ENCODE data around the gene ZNF800.

DNA sequence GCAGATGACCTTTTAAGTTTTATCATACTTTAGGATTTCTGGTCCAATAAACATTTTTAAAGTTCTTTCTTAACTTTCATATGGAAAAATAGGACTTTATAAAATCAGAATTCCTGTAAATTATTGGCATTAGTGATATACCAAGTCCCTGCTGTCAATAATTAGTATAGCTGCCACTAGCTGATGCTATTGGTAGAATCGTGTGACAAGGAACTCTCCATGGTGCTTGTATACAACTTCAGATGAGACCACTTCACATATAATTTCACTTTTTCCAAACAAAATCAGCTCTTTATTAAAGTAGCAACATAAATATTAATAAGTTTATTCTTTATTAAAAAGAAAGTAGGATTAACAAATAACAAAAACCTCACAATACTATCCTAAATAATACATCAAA, 49.9 kb downstream of the ZNF800 start:
- TF ChIP-seq, protein P1, sequence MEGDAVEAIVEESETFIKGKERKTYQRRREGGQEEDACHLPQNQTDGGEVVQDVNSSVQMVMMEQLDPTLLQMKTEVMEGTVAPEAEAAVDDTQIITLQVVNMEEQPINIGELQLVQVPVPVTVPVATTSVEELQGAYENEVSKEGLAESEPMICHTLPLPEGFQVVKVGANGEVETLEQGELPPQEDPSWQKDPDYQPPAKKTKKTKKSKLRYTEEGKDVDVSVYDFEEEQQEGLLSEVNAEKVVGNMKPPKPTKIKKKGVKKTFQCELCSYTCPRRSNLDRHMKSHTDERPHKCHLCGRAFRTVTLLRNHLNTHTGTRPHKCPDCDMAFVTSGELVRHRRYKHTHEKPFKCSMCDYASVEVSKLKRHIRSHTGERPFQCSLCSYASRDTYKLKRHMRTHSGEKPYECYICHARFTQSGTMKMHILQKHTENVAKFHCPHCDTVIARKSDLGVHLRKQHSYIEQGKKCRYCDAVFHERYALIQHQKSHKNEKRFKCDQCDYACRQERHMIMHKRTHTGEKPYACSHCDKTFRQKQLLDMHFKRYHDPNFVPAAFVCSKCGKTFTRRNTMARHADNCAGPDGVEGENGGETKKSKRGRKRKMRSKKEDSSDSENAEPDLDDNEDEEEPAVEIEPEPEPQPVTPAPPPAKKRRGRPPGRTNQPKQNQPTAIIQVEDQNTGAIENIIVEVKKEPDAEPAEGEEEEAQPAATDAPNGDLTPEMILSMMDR (conservative IDR thresholded peaks at IDR 0.05; ENCODE audit: low read depth, low read length), result no peak
- no peak for TF ChIP-seq EZH2 (IDR thresholded peaks at IDR 0.05; ENCODE audit: borderline replicate concordance, low read depth, low read length, poor library complexity, severe bottlenecking)

Data from A673 (cell line).